GM12872 (cell line): ENCODE results near the gene CDKL5.

Experiments used
- TF ChIP-seq, protein P1 (sequence below): IDR thresholded peaks from 3 replicates; pipeline ENCODE4 v1.5.1; 2011; ENCODE audit warnings: low read depth, mild to moderate bottlenecking, low read length, moderate library complexity; ENCODE audit not compliant: insufficient read depth

CDKL5 gene

GRCh38 chrX:18596096-18596495 lies 170.7 kb downstream of the CDKL5 start:
- TF ChIP-seq, protein P1, sequence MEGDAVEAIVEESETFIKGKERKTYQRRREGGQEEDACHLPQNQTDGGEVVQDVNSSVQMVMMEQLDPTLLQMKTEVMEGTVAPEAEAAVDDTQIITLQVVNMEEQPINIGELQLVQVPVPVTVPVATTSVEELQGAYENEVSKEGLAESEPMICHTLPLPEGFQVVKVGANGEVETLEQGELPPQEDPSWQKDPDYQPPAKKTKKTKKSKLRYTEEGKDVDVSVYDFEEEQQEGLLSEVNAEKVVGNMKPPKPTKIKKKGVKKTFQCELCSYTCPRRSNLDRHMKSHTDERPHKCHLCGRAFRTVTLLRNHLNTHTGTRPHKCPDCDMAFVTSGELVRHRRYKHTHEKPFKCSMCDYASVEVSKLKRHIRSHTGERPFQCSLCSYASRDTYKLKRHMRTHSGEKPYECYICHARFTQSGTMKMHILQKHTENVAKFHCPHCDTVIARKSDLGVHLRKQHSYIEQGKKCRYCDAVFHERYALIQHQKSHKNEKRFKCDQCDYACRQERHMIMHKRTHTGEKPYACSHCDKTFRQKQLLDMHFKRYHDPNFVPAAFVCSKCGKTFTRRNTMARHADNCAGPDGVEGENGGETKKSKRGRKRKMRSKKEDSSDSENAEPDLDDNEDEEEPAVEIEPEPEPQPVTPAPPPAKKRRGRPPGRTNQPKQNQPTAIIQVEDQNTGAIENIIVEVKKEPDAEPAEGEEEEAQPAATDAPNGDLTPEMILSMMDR = no peak

DNA sequence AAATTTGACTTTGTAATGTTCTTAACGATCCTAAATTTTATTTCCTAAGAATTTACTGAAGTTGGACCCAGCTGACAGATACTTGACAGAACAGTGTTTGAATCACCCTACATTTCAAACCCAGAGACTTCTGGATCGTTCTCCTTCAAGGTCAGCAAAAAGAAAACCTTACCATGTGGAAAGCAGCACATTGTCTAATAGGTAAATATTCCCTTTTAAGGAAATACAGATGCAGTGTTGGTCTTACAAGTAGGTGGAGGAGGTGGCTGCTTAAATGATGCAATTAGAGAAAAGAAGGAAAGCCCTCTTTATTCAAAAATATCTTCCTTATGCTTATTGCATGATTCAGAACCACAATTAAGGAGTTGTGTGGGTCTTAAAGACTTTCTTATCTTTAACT lies 173.0 kb downstream of the CDKL5 start:
- TF ChIP-seq, protein P1 = no peak

DNA sequence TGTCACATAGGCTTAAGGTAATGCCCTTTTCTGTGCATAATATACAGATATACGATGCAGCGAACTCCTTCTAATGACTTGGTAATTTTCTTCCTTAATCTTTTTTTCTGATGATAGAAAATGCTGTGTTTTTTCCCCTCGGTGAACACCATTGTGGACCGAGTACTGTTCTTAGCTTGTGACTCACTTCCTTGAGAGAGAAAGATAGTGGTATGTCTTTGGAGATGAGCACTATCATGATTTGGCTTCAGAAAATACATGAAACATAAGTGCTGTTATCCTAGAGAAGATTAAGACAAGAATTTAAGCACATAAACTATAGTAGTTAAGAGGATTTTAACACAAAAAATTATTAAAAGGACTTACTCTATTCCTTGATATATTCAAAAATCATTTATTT lies 182.6 kb downstream of the CDKL5 start:
- TF ChIP-seq, protein P1 = no peak

GRCh38 chrX:18613930-18614639 lies 188.7 kb downstream of the CDKL5 start:
- TF ChIP-seq, protein P1 = no peak

DNA sequence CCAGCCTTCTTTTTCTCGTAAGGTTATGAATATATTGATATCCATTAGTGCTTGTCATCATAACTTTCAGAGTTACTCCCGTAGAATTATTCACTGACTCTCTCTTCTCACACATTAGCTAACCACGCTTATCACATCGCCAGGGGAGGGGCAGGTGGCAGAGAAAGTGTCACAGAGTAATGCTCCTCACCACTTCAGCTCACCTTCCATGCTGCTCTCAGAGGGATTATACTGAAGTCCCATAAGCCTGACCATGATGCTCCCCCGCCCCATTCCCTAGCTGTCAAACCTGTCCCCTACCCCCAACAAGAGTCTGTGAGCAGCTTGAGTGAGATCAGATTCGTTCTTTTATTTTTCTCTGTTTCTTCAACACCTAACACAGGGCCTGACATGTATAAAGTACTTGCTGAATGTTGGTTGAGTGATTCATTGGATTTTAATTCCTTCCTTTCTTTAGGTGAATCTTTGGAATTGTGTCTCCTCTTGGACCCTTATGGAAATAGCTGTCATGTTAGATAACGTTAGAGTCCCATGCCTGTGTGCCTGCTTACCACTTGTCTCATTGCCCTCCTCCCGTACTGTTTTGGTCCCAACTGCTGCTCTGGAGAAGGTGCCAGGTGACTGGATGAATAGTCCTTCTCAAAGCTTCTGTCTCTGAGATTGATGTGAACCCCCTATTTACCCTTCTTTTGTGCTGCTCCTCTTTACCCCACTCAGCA lies 191.4 kb downstream of the CDKL5 start:
- TF ChIP-seq, protein P1 = no peak

- TF ChIP-seq, protein P1 = no peak
Measured at GRCh38 chrX:18617407-18617750, 192.0 kb downstream of the CDKL5 start.

DNA sequence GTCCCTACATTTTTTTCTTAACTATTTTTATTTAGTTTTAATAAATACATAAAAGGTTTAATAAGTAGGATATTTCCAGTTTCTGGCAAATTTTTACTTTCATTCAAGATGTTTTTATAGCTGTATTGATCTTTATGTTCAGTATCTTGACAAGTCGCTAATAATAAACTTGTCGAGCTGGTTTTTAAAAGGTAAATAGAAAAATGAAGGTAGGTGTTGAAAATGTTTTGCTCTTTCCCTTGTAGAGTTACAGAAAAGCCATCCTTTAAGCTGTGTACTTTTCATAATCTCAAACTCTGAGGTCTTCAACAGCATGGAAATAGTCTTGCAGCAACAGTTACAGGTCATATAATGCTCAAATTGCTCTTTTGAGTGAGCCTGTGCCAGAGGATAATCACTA lies 193.9 kb downstream of the CDKL5 start:
- TF ChIP-seq, protein P1 = no peak
